GM21360 (cell line): Measurements from ENCODE around the gene PLGLB1.
"Not testable (repeated sequence)": the region's sequence is repeated elsewhere in the genome, so short reads cannot be mapped to it uniquely, and the experiment has no call there.

Experiments
- ATAC-seq: cut with Tn5 transposase; IDR thresholded peaks from one replicate; pipeline ENCODE4 v1.9.1; 2021; ENCODE audit warnings: mild to moderate bottlenecking, moderate library complexity; ENCODE audit not compliant: unreplicated experiment

Gene PLGLB1

GRCh38 chr2:87021744-87022143 is at the start of gene PLGLB1:
Gene PLGLB1, minus strand, starts transcription at chr2:87021844. Its CDS starts 61 bp downstream, at chr2:87021783.
- not testable (repeated sequence) for ATAC-seq

GRCh38 chr2:87064305-87064704 is 42.7 kb upstream of the PLGLB1 start:
- ATAC-seq, result not testable (repeated sequence)

DNA sequence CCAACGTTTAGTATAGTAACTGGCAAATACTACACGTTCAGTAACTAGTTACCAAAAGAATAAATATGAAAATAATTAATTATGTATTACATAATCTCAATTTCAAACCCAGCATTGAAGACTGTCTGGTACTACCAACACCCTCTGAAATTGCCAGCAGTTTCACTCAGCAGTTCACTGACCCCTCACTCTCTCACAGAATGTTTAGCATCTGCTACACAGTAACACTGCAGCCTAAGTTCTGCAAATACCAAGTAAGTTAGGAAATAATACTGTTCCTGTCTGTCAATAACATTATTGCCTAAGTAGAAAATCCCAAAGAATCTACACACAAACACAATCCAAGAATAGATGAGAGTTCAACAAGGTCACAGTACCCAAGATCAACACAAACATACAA is 41.8 kb upstream of the PLGLB1 start:
- ATAC-seq, result not testable (repeated sequence)

DNA sequence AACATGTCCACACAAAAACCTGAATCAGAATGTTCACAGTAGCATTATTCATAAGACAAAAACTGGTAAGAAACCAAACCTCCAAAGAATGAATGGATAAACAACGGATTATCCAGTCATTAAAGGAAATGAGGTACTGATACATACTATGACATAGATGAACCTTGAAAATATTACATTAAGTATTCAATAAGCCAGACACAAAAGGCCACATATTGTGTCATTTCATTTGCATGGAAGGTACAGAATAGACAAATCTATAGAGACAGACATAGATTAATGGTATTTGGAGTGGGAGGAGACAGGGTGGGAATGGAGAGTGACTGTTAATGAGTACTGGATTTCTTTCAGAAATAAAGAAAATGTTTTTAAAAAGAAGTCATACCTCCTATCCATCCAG is 39.9 kb upstream of the PLGLB1 start:
- not testable (repeated sequence) for ATAC-seq

DNA sequence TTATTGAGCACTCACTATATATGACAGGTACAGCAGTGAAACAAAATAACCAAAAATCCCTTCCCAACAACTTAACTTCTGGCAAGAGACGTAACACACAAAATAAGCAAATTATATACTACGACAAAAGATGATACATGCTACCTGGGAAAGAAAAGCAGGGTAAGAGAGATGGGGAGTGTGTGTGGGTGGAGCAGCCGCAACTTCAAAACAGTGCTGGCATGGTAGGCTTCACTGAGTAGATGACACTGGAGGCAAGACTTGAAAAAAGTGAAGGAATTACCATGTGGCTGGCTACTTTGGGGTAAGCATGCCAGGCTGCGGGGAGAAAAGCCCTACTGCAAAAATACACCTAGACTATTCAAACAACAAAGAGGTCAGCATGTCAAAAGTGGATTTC is 36.0 kb upstream of the PLGLB1 start:
- not testable (repeated sequence) for ATAC-seq

DNA sequence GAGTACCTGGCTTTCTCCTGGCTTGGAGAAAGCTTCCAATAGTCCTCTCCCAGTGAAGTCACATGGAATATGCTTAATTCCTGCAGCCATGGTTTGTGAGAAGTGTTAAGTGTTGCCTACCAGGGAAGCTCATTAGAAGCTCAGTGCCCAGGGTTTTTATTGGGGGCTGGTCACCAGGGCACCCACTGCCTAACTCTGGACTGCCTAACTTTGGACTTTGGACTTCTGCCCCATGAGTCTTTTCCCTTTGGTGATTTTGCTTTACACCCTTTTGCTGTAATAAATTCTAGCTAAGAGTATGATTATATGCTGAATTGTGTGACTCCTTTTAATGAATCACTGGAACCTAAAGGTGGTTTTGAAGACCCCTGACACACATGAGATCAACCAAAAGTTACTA is 35.2 kb upstream of the PLGLB1 start:
- ATAC-seq, result not testable (repeated sequence)

GRCh38 chr2:87056435-87056834 is 34.8 kb upstream of the PLGLB1 start:
- not testable (repeated sequence) for ATAC-seq

- ATAC-seq, result not testable (repeated sequence)
Measured at GRCh38 chr2:87054375-87054774, 32.7 kb upstream of the PLGLB1 start.

- ATAC-seq, result not testable (repeated sequence)
Measured at GRCh38 chr2:87041321-87041978, 19.8 kb upstream of the PLGLB1 start.

GRCh38 chr2:87028607-87029006 is 7.0 kb upstream of the PLGLB1 start:
- not testable (repeated sequence) for ATAC-seq

- ATAC-seq, result not testable (repeated sequence)
Measured at GRCh38 chr2:87026816-87027215, 5.2 kb upstream of the PLGLB1 start.

DNA sequence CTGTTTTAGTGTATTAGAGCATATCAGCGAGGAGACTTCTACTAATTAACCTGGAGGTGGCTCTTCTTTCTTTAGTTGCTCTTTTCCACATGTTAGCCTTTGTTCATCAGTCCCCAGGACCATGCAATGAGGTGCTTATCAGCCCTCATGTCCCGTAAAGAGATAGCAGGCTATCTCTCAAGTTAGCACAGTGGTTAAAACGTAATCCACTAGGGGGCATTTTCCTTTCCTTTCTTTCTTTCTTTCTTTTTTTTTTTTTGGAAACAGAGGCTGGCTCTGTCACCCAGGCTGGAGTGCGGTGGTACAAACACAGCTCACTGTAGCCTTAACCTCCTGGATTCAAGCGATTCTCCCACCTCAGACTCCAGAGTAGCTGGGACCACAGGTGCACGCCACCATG is 4.3 kb upstream of the PLGLB1 start:
- ATAC-seq, result not testable (repeated sequence)

GRCh38 chr2:87023988-87024615 is 2.5 kb upstream of the PLGLB1 start:
- not testable (repeated sequence) for ATAC-seq

- ATAC-seq, result not testable (repeated sequence)
Measured at GRCh38 chr2:87021043-87021442, 601 bp downstream of the PLGLB1 start.

- ATAC-seq, result not testable (repeated sequence)
Measured at GRCh38 chr2:87019053-87019452, 2.6 kb downstream of the PLGLB1 start.

DNA sequence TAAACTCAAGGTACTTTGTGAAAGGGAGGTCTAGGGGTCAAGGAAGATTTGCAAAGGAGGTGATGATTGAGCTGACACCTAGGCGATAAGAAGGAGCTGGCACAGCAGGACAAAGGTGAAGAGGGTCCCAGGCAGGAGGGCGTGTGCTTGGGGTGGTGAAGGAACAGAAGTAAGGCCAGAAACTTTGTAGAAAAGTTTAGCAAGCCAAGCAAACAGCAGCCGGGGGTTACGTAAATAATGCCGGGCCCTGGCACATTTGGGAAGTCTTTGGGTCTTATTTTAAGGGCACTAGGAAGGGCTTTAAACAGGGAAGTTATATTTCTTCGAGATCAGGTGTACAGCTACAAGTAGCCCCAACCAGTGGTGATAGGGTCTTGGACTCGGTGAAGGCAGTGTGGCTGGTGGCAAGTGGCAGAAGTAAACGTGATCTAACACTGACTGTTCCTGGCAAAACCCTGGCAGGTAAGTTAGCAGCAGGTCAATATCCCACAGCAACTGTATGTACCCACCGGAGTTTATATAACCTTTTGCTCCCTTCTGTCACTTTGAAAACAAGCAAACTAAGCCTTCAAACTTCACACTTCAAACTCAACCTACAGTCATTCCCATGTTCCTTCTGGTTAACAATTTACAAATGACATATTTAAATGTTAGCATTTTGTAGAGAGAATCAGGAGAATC is 7.0 kb downstream of the PLGLB1 start:
- ATAC-seq, result not testable (repeated sequence)

GRCh38 chr2:87004398-87004797 is 17.2 kb downstream of the PLGLB1 start:
- ATAC-seq, result not testable (repeated sequence)
